ENCODE measurements around the gene SCTR. TPM values are rescaled to one million over a fixed set of nuclear protein-coding genes. Genes with fewer than 3 reads are reported as not detected.

The SCTR gene
- total and polyA plus RNA-seq, 2 of the 13 experiments (the other 11 are each of a cell fraction or from before 2014, with no cell fraction given) = not detected

DNA sequence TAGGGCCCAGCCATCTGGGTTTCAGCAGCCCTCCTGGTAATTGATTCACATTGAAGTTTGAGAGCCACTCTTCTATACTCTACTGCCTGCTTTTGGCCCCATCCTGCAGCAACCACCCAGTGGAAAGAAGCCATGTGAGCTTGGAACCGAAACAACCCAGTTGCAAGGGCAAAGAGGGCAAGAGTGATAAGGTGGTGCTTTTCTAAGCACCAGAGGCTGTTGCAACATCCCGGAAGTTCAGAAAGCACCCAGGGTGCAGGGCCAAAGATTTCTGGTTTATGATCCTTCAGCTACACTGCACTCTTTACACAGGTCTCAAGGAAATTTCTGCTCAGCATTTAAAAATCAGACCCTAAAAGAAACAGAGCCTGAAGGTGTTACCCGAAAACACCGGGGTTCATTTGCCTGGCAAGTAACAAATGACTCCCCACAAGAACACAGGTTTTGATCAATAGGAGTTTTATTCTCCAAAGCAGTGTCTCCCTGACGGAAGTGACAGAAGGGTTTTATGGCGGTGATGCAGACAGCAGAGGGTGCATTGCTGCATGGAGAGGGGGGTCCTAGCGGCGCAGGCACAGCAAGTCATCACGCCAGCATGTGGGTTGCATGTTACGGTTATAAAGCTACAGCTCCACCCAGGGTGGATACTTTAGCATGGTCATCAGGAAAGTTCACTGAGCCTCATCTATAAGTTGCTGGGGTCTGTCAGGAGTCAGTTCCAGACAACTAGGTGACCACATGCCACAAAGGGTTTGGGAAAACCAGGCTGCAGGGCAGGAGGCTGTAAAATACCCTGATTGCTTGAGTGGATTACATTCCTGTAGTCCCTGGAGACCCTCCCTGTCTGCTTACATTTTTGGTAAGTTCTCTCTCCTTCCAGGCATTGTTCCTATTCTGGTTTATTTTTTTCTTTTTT lies 121.4 kb downstream of the SCTR start (continued):
- no peak for TF ChIP-seq MXD4 (CRISPR knock-in tag; IDR thresholded peaks at IDR 0.05)
- peak; percentile 32; the same call in 1 of the 2 replicates for TF ChIP-seq ZNF709 (CRISPR knock-in tag; IDR thresholded peaks at IDR 0.05)
- peak; percentile 72 for TF ChIP-seq THAP11 (CRISPR knock-in tag; IDR thresholded peaks at IDR 0.05)
- 0 out of 2 replicates have a peak, but pooled peaks have one; percentile 39 for TF ChIP-seq ZNF224 (CRISPR knock-in tag; IDR thresholded peaks at IDR 0.05)
- TF ChIP-seq, protein P1, sequence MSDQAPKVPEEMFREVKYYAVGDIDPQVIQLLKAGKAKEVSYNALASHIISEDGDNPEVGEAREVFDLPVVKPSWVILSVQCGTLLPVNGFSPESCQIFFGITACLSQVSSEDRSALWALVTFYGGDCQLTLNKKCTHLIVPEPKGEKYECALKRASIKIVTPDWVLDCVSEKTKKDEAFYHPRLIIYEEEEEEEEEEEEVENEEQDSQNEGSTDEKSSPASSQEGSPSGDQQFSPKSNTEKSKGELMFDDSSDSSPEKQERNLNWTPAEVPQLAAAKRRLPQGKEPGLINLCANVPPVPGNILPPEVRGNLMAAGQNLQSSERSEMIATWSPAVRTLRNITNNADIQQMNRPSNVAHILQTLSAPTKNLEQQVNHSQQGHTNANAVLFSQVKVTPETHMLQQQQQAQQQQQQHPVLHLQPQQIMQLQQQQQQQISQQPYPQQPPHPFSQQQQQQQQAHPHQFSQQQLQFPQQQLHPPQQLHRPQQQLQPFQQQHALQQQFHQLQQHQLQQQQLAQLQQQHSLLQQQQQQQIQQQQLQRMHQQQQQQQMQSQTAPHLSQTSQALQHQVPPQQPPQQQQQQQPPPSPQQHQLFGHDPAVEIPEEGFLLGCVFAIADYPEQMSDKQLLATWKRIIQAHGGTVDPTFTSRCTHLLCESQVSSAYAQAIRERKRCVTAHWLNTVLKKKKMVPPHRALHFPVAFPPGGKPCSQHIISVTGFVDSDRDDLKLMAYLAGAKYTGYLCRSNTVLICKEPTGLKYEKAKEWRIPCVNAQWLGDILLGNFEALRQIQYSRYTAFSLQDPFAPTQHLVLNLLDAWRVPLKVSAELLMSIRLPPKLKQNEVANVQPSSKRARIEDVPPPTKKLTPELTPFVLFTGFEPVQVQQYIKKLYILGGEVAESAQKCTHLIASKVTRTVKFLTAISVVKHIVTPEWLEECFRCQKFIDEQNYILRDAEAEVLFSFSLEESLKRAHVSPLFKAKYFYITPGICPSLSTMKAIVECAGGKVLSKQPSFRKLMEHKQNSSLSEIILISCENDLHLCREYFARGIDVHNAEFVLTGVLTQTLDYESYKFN (CRISPR knock-in tag; conservative IDR thresholded peaks at IDR 0.05) = peak; percentile 58

- intact Hi-C loops (cut with micrococcal nuclease; ENCODE audit: unreplicated experiment) = no loop called here
- Histone ChIP-seq H2AFZ (ENCODE audit: low read length) (no peak overlapping the region), H3K9me3 (ENCODE audit: low read length) (no peaks in the 10 kb centered on the region), H4K20me1 (ENCODE audit: insufficient read depth, low read length) (no peaks in the 10 kb centered on the region), H3K79me2 (ENCODE audit: insufficient read depth, low read length) (no peaks in the 10 kb centered on the region), H3K4me1 (ENCODE audit: insufficient read depth, low read length) (peaks cover 14% of the 10 kb centered on the region), H3K4me3 (replicated peaks in 1 of 3; ENCODE audit: insufficient read depth in 1 of 3, low read depth in 2 of 3, low read length in 3 of 3) (no peak overlapping the region), H3K4me2 (ENCODE audit: low read depth, low read length) (no peak overlapping the region), H3K9ac (ENCODE audit: insufficient read depth, low read depth, low read length) (no peak overlapping the region), H3K27ac (ENCODE audit: extremely low read length, insufficient read depth, low read length) (no peak overlapping the region), H3K27me3 (ENCODE audit: control insufficient read depth in 1 of 2, insufficient read depth in 2 of 2, low read length in 2 of 2) (peaks cover 0 to 23% of the 10 kb centered on the region in 2 experiments; a peak in 4 of 5 replicates), H3K36me3 (replicated peaks in 1 of 2; ENCODE audit: control insufficient read depth in 1 of 2, insufficient read depth in 2 of 2, low read length in 2 of 2) (no peaks in the 10 kb centered on the region)
- ATAC-seq = no peak
- DNase-seq (ENCODE audit: low spot score) = no peak
- WGBS (ENCODE audit: low lambda C conversion rate) = 81% methylated on average over 5 of the region's 5 CpGs
- ChIA-PET POLR2A (no interaction called here), CTCF (ENCODE audit: low intra/inter-chr PET ratio, low total read pairs) (no interaction called here)
- BruUV-seq (replicated peaks) = no TSS peak
- FAIRE-seq = no peak
- in situ Hi-C loops (cut with HindIII; ENCODE audit: extremely low pct_ligation_motif_present, low pct_unique_long_range_greater_than_20kb) = no loop called here
- TF ChIP-seq BORCS8-MEF2B (CRISPR knock-in tag; IDR thresholded peaks at IDR 0.05) = no peak
- no peak for TF ChIP-seq NR1H2 (CRISPR knock-in tag; IDR thresholded peaks at IDR 0.05; ENCODE audit: borderline replicate concordance, low read depth)
- TF ChIP-seq, protein P2, sequence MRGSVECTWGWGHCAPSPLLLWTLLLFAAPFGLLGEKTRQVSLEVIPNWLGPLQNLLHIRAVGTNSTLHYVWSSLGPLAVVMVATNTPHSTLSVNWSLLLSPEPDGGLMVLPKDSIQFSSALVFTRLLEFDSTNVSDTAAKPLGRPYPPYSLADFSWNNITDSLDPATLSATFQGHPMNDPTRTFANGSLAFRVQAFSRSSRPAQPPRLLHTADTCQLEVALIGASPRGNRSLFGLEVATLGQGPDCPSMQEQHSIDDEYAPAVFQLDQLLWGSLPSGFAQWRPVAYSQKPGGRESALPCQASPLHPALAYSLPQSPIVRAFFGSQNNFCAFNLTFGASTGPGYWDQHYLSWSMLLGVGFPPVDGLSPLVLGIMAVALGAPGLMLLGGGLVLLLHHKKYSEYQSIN (CRISPR knock-in tag; IDR thresholded peaks at IDR 0.05; ENCODE audit: borderline replicate concordance) = no peak
- no peak for TF ChIP-seq MYC (CRISPR knock-in tag; IDR thresholded peaks at IDR 0.05; ENCODE audit: borderline replicate concordance)
- no peak for TF ChIP-seq TRAFD1 (CRISPR knock-in tag; IDR thresholded peaks at IDR 0.05; ENCODE audit: borderline replicate concordance)
- no peak for TF ChIP-seq DMAP1 (CRISPR knock-in tag; IDR thresholded peaks at IDR 0.05)
- no peak for TF ChIP-seq SMARCE1 (IDR thresholded peaks at IDR 0.05; ENCODE audit: borderline replicate concordance)
- TF ChIP-seq ZNF274 (CRISPR knock-in tag; IDR thresholded peaks at IDR 0.05) = no peak
- TF ChIP-seq PAWR (CRISPR knock-in tag; IDR thresholded peaks at IDR 0.05; ENCODE audit: borderline replicate concordance) = no peak
Observed at GRCh38 chr2:119402106-119402505, 122.2 kb downstream of the SCTR start.
